Duodenal mucosa (tissue), 2 donors: ENCODE data around the gene RNF186.
A peak's percentile ranks its signal among the peaks of the same experiment; 100 is the strongest.
"Not testable (repeated sequence)": the region's sequence is repeated elsewhere in the genome, so short reads cannot be mapped to it uniquely, and the experiment has no call there.

Experiments used
- H3K27ac ChIP-seq: one replicate; pipeline ENCODE4 v1.7.0; 2013; ENCODE audit warnings: low read depth, low read length
- H3K27me3 ChIP-seq, 2 donors: one replicate each; pipeline ENCODE4 v1.7.0; 2013; ENCODE audit warnings: low read length in 2 of 2, control low read depth in 1 of 2; ENCODE audit not compliant: insufficient read depth in 2 of 2, control insufficient read depth in 1 of 2
- H3K36me3 ChIP-seq, 2 donors: one replicate each; pipeline ENCODE4 v1.7.0; 2013; ENCODE audit warnings: low read length in 2 of 2, control low read depth in 1 of 2; ENCODE audit not compliant: insufficient read depth in 2 of 2, control insufficient read depth in 1 of 2
- H3K4me1 ChIP-seq, 2 donors: one replicate each; pipeline ENCODE4 v1.7.0; 2013; ENCODE audit warnings: low read length in 2 of 2, control low read depth in 1 of 2; ENCODE audit not compliant: insufficient read depth in 2 of 2, control insufficient read depth in 1 of 2
- H3K4me3 ChIP-seq, 2 donors: one replicate each; pipeline ENCODE4 v1.7.0; 2013; ENCODE audit warnings: low read length in 2 of 2, low read depth in 1 of 2
- H3K9ac ChIP-seq, 2 donors: one replicate each; pipeline ENCODE4 v1.7.0; 2013; ENCODE audit warnings: low read length in 2 of 2, low read depth in 1 of 2
- H3K9me3 ChIP-seq, 2 donors: one replicate each; pipeline ENCODE4 v1.7.0; 2013; ENCODE audit warnings: low read length in 2 of 2, control low read depth in 1 of 2; ENCODE audit not compliant: control insufficient read depth in 1 of 2

RNF186 gene

GRCh38 chr1:19798486-19799229 is 16.4 kb downstream of the RNF186 start:
- H3K4me1 ChIP-seq: peaks cover 11 to 17% of the 10 kb centered on the region in 2 donors
- H3K27me3 ChIP-seq: no peaks in the 10 kb centered on the region
- peak overlapping the region; percentile 68 to 69 for H3K4me3 ChIP-seq
- H3K9me3 ChIP-seq: no peaks in the 10 kb centered on the region
- H3K9ac ChIP-seq: peak overlapping the region; percentile 84 to 90
- no peaks in the 10 kb centered on the region for H3K36me3 ChIP-seq
- H3K27ac ChIP-seq: no peak overlapping the region

- Histone ChIP-seq H3K4me1 (peaks cover 11 to 17% of the 10 kb centered on the region in 2 donors), H3K36me3 (peaks cover 3 to 6% of the 10 kb centered on the region in 2 donors), H3K27me3 (no peaks in the 10 kb centered on the region), H3K27ac (no peak overlapping the region), H3K9me3 (no peaks in the 10 kb centered on the region), H3K9ac (peak overlapping the region in 1 of 2 donors; percentile 90), H3K4me3 (no peak overlapping the region)
Observed at GRCh38 chr1:19797827-19798226, 17.3 kb downstream of the RNF186 start.

- Histone ChIP-seq H3K9ac (no peak overlapping the region), H3K4me1 (peaks cover 11 to 12% of the 10 kb centered on the region in 2 donors), H3K4me3 (no peak overlapping the region), H3K27me3 (no peaks in the 10 kb centered on the region), H3K27ac (no peak overlapping the region), H3K9me3 (no peaks in the 10 kb centered on the region), H3K36me3 (peaks cover 8 to 17% of the 10 kb centered on the region in 2 donors)
Observed at GRCh38 chr1:19794583-19794982, 20.5 kb downstream of the RNF186 start.

DNA sequence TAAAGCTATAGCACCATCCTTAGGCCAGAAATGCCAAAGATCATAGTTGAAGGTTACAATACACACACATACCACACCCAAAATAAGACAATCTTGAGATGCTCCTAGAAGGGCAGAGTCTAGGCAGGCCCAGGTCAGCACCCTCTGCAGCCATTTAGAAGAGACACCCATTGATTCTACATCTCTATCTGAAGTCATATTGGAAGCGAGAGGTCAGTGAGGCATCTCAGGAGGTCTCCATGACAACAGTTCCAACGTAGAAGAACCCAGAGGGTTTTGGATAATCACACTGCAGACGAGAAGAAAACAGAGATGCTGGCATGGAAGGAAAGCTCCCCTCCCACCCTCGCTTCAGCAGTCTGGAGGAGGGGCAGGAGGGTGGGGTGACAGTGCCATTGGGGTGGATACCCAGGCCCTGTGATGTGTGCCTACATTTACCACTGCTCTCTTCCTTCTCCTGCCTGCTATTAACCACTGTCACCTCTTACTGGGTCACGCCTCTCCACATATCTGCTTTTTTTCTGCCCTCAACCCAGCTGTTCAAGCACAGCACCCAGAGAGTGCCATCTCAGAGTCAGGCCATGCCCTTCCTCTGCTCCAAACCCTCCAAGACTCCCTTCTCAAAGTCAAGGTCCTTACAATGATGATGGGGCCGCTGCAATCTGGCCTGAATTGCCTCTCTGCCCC is 21.6 kb downstream of the RNF186 start:
- H3K27ac ChIP-seq: no peak overlapping the region
- H3K9ac ChIP-seq: no peak overlapping the region
- H3K9me3 ChIP-seq: no peaks in the 10 kb centered on the region
- peaks cover 3% of the 10 kb centered on the region in 2 donors for H3K4me1 ChIP-seq
- no peak overlapping the region for H3K4me3 ChIP-seq
- peaks cover 8 to 17% of the 10 kb centered on the region in 2 donors for H3K36me3 ChIP-seq
- no peaks in the 10 kb centered on the region for H3K27me3 ChIP-seq

DNA sequence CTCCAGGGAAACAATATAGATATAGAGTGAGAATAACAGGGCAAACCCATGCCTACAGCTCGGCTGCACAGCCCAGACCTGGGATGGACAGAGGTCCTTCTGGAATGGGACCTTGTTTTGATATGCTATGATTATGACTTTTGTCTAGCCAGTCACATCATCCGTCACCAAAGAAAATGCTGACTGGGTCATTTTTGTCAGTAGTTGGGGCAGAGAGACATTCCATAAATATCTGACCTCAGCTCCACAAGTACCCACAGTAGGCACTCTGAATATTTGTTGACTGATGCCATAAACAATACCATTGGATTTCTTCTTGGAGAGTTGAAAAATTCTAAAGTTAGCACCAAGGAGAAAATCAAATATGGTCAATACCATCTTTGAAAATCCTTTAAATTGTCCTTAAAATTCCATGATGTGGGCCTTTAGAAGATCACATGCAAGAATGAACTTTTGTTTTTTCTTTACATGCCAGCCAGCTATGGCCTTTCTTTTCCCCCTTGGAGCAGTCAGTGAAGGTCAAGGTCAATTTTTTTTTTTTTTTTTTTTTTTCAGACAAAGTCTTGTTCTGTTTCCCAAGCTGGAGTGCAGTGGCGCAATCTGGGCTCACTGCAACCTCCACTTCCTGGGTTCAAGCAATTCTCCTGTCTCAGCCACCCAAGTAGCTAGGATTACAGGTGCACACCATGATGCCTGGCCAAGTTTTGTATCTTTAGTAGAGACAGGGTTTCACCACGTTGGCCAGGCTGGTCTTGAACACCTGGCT is 22.7 kb downstream of the RNF186 start:
- peaks cover 0 to under 1% of the 10 kb centered on the region in 2 donors for H3K4me1 ChIP-seq
- no peak overlapping the region for H3K4me3 ChIP-seq
- no peaks in the 10 kb centered on the region for H3K27me3 ChIP-seq
- H3K9me3 ChIP-seq: no peaks in the 10 kb centered on the region
- H3K9ac ChIP-seq: no peak overlapping the region
- H3K36me3 ChIP-seq: peaks cover 8 to 17% of the 10 kb centered on the region in 2 donors
- H3K27ac ChIP-seq: no peak overlapping the region

DNA sequence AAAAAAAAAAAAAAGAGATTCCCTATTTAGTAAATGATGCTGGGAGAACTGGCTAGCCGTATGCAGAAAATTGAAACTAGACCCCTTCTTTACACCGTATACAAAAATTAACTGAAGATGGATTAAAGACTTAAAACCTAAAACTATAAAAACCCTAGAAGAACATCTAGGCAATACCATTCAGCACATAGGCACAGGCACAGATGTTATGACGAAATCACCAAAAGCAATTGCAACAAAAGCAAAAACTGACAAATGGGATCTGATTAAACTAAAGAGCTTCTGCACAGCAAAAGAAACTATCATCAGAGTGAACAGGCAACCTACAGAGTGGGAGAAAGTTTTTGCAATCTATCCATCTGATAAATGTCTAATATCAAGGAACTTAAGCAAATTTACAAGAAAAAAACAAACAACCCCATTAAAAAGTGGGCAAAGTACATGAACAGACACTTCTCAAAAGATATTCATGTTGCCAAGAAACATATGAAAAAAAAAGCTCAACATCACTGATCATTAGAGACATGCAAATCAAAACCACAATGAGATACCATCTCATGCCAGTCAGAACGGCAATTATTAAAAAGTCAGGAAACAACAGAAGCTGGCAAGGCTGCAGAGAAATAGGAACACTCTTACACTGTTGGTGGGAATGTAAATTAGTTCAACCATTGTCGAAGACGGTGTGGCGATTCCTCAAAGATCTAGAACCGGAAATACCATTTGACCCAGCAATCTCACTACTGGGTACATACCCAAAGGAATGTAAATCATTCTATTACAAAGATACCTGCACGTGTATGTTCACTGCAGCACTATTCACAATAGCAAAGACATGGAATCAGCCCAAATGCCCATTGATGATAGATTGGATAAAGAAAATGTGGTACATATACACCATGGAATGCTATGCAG is 24.8 kb downstream of the RNF186 start:
- H3K36me3 ChIP-seq: peaks cover 16 to 27% of the 10 kb centered on the region in 2 donors

GRCh38 chr1:19786988-19787423 is 28.1 kb downstream of the RNF186 start:
- Histone ChIP-seq H3K27me3 (no peaks in the 10 kb centered on the region), H3K4me3 (no peak overlapping the region), H3K27ac (no peak overlapping the region), H3K36me3 (peaks cover 15 to 27% of the 10 kb centered on the region in 2 donors), H3K9me3 (no peaks in the 10 kb centered on the region), H3K9ac (no peak overlapping the region), H3K4me1 (peaks cover 0 to 7% of the 10 kb centered on the region in 2 donors)

More for the DNA sequence above, 24.8 kb downstream of the RNF186 start:
- not testable (repeated sequence) for H3K9me3 ChIP-seq, H3K27me3 ChIP-seq, H3K4me3 ChIP-seq, H3K4me1 ChIP-seq, H3K27ac ChIP-seq, H3K9ac ChIP-seq

DNA sequence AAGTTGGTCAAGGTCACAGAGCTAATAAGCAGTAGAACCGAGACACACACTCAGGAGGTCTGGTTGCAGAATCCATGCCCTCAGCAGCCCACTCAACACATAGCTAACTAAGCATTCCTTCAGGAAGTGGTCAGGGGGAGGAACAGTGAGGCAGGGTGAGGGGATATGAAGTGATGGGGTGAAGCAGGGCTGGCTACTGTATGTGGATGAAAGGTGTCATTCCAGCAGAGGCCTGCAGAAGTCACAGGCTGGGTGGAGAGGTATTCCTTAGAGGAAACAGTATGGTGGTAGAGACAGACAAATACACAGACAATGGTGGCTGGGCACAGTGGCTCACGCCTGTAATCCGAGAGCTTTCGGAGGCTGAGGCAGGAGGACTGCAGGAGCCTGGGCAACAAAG is 29.4 kb downstream of the RNF186 start:
- peaks cover 0 to 7% of the 10 kb centered on the region in 2 donors for H3K4me1 ChIP-seq
- no peak overlapping the region for H3K4me3 ChIP-seq
- no peaks in the 10 kb centered on the region for H3K9me3 ChIP-seq
- H3K36me3 ChIP-seq: peaks cover 15 to 20% of the 10 kb centered on the region in 2 donors
- no peaks in the 10 kb centered on the region for H3K27me3 ChIP-seq
- no peak overlapping the region for H3K27ac ChIP-seq
- no peak overlapping the region for H3K9ac ChIP-seq

DNA sequence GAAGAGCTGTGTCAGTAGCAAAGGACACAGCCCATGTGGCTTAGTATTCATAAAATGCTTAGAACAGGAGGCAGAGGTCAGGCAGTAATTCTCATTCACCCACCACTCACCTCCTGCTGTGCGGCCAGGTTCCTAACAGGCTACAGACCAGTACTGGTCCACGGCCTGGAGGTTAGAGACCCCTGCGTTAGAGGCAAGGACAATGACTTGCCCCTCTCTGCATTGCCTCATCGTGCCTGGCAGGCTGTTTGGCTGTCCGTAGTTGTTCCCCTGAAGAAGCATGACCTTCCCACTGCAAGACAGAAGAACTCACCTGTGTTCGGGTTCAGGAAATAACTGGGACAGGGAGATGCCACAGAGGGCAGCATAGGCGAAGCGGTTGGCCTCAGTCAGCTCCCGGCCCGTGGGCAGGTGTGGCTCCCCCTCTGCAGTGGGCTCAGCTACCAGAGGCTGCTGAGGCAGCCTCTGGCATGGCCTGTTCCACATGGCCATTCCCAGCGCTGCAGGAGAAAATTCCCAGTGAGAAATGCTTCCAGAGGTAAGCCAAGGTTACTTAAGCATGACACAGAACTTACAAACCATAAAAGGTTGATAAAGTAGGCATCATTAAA is 34.7 kb downstream of the RNF186 start:
- Histone ChIP-seq H3K27me3 (no peaks in the 10 kb centered on the region), H3K9me3 (no peaks in the 10 kb centered on the region), H3K27ac (no peak overlapping the region), H3K4me3 (no peak overlapping the region), H3K9ac (no peak overlapping the region), H3K36me3 (peaks cover 25 to 47% of the 10 kb centered on the region in 2 donors), H3K4me1 (no peaks in the 10 kb centered on the region)
